ENCODE measurements around the gene UBL3. TPM values are rescaled to one million over a fixed set of nuclear protein-coding genes. Genes with fewer than 3 reads are reported as not detected.

The UBL3 gene
- total RNA-seq, 1 donor from 2014 or later: 20.0 TPM

GRCh38 chr13:29808264-29808663 lies 42.2 kb downstream of the UBL3 start:
- no peak overlapping the region for H3K27ac ChIP-seq
- H3K36me3 ChIP-seq: no peaks in the 10 kb centered on the region
- peaks cover 74% of the 10 kb centered on the region for H3K79me2 ChIP-seq (ENCODE audit: low read depth)
- no peak overlapping the region for H3K4me3 ChIP-seq
- no peak overlapping the region for H3K4me3 Mint-ChIP-seq
- peaks cover 2% of the 10 kb centered on the region for H3K36me3 Mint-ChIP-seq
- no peak overlapping the region for H3K4me2 ChIP-seq
- no peaks in the 10 kb centered on the region for H3F3A ChIP-seq (ENCODE audit: low read depth)
- no peaks in the 10 kb centered on the region for H3K9me3 Mint-ChIP-seq
- peaks cover 5% of the 10 kb centered on the region for H3K4me1 ChIP-seq
- no peak for DNase-seq (ENCODE audit: low spot score)
- no peaks in the 10 kb centered on the region for H3K9me3 ChIP-seq (ENCODE audit: low read depth)
- H3K27me3 Mint-ChIP-seq (ENCODE audit: insufficient read depth, low read depth): no peaks in the 10 kb centered on the region
- H3K9ac ChIP-seq: no peak overlapping the region
- no peak overlapping the region for H2AFZ ChIP-seq (replicated peaks)
- no peaks in the 10 kb centered on the region for H3K27me3 ChIP-seq
- peaks cover 4% of the 10 kb centered on the region for H4K20me1 ChIP-seq (ENCODE audit: low read depth)
- no peaks in the 10 kb centered on the region for H3K4me1 Mint-ChIP-seq
- no peak overlapping the region for H3K27ac Mint-ChIP-seq
- TF ChIP-seq EZH2phosphoT487 (IDR thresholded peaks at IDR 0.05): no peak
- no peak for TF ChIP-seq CTCF (IDR thresholded peaks at IDR 0.05)
- TF ChIP-seq EZH2 (IDR thresholded peaks at IDR 0.05): no peak

- H3K4me2 ChIP-seq: no peak overlapping the region
- TF ChIP-seq EZH2 (IDR thresholded peaks at IDR 0.05) (no peak), CTCF (IDR thresholded peaks at IDR 0.05) (no peak), EZH2phosphoT487 (IDR thresholded peaks at IDR 0.05) (no peak)
- Mint-ChIP-seq H3K9me3 (no peaks in the 10 kb centered on the region), H3K4me1 (peaks cover 6% of the 10 kb centered on the region), H3K27ac (no peak overlapping the region), H3K27me3 (ENCODE audit: insufficient read depth, low read depth) (no peaks in the 10 kb centered on the region), H3K36me3 (peaks cover 2% of the 10 kb centered on the region), H3K4me3 (no peak overlapping the region)
- peaks cover 80% of the 10 kb centered on the region for H3K79me2 ChIP-seq (ENCODE audit: low read depth)
- peaks cover 7% of the 10 kb centered on the region for H3K4me1 ChIP-seq
- H3K4me3 ChIP-seq: no peak overlapping the region
- H4K20me1 ChIP-seq (ENCODE audit: low read depth): peaks cover 8% of the 10 kb centered on the region
- no peaks in the 10 kb centered on the region for H3K27me3 ChIP-seq
- no peaks in the 10 kb centered on the region for H3K9me3 ChIP-seq (ENCODE audit: low read depth)
- DNase-seq (ENCODE audit: low spot score): no peak
- no peaks in the 10 kb centered on the region for H3K36me3 ChIP-seq
- no peak overlapping the region for H3K27ac ChIP-seq
- no peak overlapping the region for H2AFZ ChIP-seq (replicated peaks)
- no peak overlapping the region for H3K9ac ChIP-seq
- H3F3A ChIP-seq (ENCODE audit: low read depth): no peaks in the 10 kb centered on the region
Measured at GRCh38 chr13:29805994-29806979, 44.1 kb downstream of the UBL3 start.

GRCh38 chr13:29803221-29803620 lies 47.2 kb downstream of the UBL3 start:
- no peaks in the 10 kb centered on the region for H3K9me3 ChIP-seq (ENCODE audit: low read depth)
- H3K4me1 ChIP-seq: peaks cover 12% of the 10 kb centered on the region
- Mint-ChIP-seq H3K27me3 (ENCODE audit: insufficient read depth, low read depth) (no peaks in the 10 kb centered on the region), H3K4me3 (no peak overlapping the region), H3K4me1 (peaks cover 8% of the 10 kb centered on the region), H3K27ac (no peak overlapping the region), H3K36me3 (peaks cover 2% of the 10 kb centered on the region), H3K9me3 (no peaks in the 10 kb centered on the region)
- H3K79me2 ChIP-seq (ENCODE audit: low read depth): peaks cover 97% of the 10 kb centered on the region
- no peak overlapping the region for H2AFZ ChIP-seq (replicated peaks)
- H3K27me3 ChIP-seq: no peaks in the 10 kb centered on the region
- no peak overlapping the region for H3K27ac ChIP-seq
- H3K4me2 ChIP-seq: no peak overlapping the region
- H3K36me3 ChIP-seq: no peaks in the 10 kb centered on the region
- H4K20me1 ChIP-seq (ENCODE audit: low read depth): peaks cover 4% of the 10 kb centered on the region
- H3K4me3 ChIP-seq: no peak overlapping the region
- H3F3A ChIP-seq (ENCODE audit: low read depth): no peaks in the 10 kb centered on the region
- no peak overlapping the region for H3K9ac ChIP-seq
- TF ChIP-seq CTCF (IDR thresholded peaks at IDR 0.05): no peak
- TF ChIP-seq EZH2 (IDR thresholded peaks at IDR 0.05): no peak
- TF ChIP-seq EZH2phosphoT487 (IDR thresholded peaks at IDR 0.05): no peak
- no peak for DNase-seq (ENCODE audit: low spot score)

Measured in neural progenitor cell (in vitro differentiated cells).